GM19468 (cell line): Measurements from ENCODE around the gene VAT1L.

Experiments used
- ATAC-seq: cut with Tn5 transposase; IDR thresholded peaks from one replicate; pipeline ENCODE4 v1.9.1; 2021; ENCODE audit warnings: mild to moderate bottlenecking, moderate library complexity, moderate number of reproducible peaks; ENCODE audit not compliant: unreplicated experiment; ENCODE audit errors: extremely low read depth

VAT1L gene

DNA sequence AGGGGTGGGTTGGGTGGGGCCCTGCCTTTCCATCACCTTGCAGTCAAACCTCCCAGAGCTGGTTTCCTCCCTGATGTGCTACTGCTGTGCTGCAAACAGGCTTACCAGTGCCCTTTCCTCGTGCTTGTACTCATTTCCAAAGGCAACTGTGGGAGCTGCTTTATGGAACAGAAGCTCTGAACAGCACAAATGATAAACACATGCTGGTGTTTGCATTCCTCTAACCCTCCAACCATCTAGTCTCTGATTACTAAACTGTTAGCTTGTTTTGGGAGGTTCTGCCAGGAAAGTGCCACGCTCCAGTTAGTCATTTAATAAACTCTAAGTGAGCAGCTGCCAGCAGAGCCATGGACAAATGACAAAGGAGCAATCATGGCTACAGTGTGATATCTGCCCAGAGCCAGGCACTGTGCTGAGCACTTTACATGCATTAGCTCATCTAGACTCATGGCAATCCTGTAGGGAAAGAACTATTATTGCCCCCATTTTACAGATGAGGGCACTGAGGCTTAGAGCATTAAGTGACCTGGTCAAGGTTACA lies 110.4 kb downstream of the VAT1L start:
- no peak for ATAC-seq

DNA sequence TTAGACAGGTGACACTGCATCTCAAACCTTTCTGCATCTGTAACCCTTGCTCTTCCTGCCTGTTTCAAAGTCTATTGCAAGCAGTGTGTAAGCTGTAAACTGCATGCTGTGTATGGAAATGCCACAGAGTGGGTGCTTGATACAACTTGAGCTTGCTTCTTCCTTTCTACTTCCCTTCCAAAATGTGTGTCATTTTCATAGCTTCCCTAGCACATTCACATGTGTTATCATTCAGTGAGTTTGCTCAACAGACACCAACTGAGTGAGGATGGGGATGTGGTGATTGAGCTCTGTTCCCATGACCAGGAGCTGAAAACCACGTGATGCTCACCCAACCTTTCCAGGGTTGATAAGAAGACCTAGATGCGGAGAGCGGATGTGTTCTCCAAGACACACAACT lies 111.1 kb downstream of the VAT1L start:
- ATAC-seq: no peak

DNA sequence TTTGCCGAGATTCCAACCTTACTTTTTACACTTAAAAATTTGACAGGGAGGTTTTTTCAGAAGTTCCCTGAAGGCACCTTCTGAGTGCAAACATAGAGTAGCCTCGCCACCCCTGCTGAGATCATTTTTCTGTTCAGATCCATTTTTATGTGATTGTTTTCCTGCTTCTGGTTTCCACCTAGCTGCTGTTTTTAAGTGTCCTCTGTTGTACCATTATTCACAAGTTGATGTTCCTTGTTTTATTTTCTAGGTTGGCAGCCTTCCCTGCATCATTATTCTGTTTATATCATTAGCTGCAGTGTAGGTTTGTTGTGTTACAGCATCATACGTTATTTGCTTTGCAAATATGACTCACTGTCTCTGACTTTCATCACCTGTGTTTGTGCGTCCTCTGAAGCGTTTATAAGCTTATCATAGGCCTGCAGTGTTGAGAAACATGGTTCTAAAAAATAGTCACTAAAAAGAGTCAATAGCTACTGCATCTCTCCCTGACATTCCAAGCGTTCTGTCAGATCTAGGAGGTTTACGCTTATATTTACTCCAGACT lies 117.1 kb downstream of the VAT1L start:
- no peak for ATAC-seq

DNA sequence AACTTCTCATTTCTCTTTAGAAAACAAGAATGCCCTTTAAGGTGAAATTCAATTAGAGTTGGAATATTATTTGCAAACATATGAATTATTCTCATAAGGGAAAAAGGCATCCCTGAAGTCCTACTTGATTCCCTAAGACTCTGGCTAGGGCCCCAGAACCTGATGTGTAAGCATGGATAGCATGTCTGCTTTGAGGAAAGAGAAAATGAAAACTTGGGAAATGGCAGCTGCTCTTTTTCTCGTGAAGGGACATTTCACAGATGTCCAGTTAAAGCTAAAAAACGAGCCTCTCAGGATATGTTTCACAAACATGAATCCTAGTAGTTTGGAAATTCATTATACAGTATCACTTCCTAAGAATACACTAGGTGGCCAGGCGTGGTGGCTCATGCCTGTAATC lies 121.7 kb downstream of the VAT1L start:
- ATAC-seq: no peak

DNA sequence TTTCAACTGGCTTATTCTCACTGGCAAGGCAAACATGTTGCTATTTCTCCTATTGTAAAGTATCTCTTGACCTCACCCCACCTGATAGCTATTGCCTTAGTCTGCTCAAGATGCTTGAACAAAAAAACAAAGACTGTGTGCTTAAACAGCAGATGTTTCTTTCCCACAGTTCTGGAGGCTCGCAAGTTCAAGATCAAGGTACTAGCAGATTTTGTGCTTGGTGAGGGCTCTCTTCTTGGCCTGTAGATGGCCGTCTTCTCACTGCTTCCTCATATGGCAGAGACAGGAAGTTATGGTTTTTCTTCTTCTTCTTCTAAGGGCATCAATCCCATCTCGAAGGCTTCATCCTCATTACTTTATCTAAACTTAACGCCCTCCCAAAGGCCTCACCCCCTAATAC lies 124.3 kb downstream of the VAT1L start:
- ATAC-seq: no peak

DNA sequence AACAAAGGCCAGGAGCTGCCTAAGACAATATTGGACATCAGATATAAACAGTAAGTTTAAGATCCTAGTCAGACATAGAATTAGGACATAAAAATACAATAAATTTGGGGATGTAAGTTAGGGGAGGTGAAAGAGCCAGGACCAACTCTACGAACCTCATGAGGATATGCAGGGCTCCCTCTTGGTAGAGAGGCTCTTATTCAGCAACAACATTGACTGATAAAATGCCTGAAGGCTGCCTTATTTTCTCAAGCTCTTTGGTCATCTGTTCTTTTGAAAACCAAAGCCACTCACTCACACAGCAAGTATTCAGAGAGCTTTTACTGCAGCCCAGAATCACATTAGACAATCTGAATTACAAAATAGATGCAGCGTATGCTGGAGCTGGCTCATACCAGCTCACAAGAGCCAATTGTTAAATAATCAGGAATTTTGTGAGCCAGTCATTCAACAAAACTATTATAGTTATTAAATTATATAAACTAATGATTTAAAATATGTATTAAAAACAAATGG lies 125.4 kb downstream of the VAT1L start:
- ATAC-seq: no peak

DNA sequence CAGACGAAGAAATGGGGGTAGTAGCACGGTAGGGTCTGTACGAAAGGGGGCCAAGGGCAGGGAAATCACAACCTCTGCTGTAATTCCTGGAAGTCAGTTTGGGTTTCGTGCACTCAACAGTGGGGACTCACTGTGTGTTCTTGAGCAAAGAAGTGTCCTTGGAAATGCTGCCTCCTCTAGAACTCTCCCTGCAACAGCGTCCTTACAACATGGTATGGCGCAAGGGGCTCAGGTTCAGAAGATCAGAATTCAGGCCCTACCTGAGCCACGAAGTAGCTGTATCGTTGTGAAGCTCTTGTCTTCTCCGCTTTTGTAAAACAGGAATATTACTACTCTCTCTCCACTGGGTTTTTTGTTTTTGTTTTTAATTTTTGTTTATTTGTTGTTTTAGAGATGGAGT lies 127.7 kb downstream of the VAT1L start:
- ATAC-seq: no peak

DNA sequence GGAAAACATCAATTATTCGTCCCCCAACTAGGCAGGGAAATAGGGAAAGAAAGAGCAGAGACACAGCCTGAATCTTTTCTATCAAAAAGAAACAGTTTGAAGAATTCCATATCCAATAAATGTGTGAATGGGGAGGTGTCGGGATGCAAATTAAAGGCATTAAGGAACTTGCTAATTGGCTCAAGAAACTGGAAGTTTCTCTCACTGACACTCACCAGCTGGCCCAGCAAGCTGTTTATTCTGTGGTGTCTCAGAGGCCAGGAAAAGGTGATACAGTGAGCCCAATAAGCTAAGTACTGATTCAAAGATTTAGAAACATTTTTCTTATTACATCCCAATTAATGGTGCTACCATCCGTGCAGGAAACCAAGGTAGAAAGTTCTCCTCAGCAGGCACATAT lies 129.6 kb downstream of the VAT1L start:
- ATAC-seq: no peak

DNA sequence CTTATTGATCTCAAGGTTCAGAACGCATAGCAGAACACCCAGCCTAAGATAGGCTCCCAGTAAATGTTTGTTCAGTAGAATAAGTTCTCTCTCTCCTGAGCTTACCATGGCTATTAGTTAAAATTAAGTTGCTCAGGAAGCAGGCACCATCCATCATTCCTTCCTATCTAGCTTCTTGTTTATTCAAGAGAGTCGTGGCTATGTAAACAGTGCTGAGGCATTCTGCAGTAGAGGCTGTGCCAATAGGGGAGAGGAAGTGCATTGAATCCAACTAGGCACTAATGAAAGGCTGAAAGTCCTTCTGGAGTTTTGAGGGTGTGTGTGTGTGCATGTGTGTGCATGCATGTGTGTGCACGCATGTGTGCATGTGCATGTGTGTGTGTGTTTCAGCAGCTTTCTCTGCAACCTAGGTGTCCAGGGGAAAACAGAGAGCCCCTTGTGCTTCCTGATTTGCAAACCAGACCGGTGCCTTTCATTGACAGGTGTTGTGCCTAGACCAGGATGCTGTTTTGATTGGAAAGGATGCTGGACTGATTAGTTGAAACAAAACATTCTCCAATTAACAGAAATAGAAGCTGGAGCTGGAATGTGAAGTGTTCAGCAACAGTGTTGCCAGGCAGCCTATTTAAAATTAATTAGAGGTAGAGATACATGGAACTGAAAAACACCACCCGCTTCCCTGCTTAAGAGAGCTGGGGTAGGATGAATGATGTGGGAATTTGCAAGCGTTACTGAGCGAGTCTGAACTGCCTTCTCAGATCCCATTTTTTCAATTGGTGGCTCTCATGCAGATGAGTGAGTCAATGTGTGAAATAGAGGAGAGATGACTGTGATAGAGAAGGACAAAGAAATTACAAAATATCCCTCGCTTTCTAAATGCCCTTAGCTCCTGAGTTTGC lies 130.7 kb downstream of the VAT1L start:
- no peak for ATAC-seq

DNA sequence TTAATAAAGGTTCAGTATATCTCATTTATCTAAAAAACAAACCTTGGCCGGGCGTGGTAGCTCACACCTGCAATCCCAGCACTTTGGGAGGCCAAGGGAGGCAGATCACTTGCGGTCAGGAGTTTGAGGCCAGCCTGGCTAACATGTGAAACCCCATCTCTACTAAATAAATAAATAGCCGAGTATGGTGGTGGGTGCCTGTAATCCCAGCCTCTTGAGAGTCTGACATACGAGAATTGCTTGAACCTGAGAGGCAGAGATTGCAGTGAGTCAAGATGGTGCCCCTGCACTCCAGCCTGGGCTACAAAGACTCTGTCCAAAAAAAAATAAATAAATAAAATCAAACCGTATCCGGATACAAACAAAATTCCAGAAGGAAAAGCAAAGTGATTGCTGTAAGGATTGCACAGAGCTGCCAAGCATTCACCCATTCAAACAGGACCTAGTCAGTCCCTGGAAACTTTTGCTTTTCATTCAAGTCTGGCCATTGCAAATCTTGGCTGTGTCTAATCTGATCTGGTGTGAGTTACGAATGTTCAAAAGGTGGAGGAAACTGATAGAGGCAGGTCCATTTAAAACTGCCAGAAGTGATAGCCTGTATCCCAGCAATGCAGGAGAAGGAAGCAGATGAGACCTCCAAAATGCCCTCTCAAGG lies 131.5 kb downstream of the VAT1L start:
- no peak for ATAC-seq

DNA sequence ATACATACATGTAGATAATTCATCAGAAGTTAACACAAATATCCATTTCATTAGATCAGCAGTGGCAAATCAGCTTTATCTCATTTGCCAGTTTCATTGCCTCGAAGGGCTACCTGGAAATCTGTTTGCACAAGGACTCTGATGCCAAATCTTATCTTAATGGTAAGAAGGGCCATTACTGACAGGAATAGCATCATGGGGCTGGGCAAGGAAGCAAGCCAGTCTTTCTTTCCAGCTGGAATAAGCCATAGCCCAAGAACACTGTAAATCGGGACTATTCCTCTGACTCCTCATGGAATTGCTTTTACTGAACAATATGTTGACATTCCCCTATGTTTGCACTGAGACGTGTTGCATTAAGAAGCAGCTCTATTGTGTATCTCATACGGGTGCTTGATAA lies 132.6 kb downstream of the VAT1L start:
- ATAC-seq: no peak

DNA sequence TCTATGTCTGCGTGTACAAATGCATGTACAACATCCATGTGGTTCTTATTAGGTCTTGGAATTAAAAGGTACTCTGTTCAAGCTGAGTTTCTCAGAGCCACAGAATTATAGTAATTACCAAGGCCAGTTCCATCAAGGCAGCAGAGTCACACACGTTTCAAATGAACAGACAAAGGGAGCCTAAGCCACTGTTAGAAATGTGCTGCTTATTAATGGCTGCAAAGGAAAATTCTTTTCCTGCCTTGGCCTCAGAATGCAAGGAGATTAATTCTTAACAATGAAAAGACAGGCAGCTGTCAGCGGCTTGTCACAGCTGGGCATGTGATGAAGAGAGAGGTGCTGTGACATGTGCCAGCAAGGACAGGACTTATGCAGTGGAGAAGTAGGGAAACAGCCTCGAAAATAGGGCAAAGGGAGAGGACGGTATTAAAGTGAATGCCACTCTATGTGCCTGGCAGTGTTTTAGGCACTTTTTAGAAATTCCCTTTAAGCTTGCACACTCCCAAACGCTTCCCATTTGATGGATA lies 133.9 kb downstream of the VAT1L start:
- no peak for ATAC-seq

DNA sequence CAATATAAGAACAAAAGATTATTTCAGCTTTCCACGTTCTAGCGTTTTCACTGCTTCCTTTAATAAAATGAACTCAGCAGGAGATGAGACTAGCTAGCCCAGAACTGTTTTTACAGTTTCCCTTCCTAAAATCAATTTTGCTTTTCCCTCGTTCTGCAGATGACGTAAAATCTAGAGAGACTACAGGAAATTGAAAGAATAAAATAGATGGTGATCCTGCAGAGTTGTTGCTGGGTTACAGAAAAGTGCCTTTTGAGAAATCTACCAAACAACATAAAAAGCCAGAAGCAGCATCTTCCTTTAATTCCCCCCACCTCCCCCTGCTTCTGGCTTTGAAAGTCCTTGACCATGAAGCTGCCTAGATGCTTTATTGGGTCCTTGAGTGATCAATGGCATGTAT lies 137.2 kb downstream of the VAT1L start:
- ATAC-seq: no peak

DNA sequence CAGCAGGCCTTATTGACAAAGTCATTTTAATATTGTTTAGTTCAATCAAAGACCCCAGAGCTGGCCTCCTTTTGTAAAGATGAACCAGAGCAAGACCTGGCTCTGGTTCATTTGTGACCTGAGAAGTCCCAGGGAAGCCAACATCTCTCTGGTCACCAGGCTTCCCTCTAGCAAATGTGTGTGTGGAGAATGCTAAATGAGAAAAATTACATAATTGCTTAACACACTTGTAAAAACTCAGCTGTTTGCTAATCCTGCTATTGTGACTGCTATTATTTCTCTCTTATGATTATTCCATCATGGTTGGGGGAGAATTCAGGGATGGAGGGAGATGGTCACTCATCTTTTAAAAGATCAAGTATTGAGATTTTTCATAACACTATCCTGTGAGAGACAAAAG lies 139.7 kb downstream of the VAT1L start:
- ATAC-seq: no peak

DNA sequence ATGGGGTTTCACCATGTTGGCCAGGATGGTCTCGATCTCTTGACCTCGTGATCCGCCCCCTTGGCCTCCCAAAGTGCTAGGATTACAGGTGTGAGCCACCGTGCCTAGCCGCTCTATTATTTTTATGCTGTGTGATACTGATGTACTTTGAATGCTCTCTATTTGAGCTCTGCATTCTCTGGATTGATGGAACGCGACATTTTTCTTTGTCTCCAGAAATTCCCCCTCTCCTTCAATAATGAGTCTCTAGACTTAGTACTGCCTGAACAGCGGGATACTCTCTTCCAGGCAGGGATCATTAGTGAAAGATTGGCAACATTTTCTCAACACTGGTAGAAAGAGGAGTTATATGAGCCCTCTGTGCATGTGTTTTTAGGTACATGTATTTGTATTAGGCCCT lies 140.6 kb downstream of the VAT1L start:
- ATAC-seq: no peak

DNA sequence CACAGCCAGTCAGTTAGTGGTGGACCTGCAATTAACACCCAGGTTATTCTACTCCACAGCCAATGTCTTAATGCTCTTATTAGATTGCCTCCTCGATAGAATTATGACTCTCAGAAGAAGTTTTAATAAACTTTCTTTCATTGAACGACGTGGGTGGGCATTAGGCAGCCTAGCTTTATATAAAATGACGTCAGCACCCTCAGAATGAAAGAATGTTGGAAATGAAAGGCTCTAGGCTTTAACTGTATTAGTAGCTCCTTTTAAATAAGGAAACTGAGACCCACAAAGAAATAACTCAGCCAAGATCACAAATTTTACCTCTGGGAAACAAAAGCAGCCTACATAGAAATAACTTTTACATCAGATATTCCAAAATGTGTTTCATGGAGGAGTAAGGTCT lies 142.7 kb downstream of the VAT1L start:
- ATAC-seq: no peak

DNA sequence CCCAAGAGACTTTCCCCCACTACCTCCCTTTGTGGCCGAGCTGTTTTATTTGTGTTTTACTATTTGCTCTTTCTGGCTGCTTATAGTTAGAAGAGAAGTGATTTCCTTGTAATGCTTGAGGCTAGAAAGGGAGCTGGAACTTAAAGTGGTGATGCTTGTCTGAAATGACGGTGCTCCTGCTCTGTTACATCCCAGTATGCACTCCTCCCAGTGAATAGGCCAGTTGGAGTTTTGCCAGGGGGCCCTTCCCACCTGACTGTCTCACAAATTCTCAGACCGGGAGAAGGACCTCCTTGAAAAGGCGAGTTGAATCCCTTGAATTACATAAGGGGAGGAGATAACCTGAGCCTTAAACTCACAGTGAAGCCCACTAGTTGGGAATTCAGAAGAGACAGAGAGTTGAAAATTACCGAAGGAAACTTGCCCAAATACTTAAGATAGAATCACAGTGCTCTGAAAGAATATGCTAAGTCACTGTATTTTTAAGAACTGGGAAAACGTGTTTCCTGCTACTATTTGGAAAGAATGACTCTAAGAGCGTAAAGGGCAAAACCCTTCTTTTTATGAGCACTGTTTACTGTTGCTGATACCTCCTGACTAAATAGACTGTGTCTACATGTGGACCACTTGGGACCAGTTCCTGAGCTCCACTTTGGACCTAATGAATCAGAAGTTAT lies 149.2 kb downstream of the VAT1L start:
- ATAC-seq: no peak

DNA sequence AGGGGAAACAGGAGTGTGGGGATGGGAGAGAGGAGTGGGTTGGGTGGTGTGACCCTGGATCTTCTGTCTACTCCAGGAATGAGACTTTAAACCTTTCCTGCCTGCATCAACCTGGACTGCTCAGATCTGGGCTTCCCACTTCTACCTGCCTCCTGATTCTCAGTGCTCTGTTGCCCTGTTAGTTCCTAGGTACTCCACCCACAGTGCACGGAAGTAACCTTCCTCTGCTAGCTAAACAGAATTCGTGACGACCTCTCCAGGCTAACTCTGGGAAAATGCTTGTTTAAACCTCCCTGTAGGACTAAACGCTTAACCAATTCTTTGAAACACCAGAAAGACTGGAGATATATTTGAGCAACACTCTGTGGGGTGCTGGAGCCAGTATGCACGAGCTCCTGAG lies 150.5 kb downstream of the VAT1L start:
- ATAC-seq: no peak

DNA sequence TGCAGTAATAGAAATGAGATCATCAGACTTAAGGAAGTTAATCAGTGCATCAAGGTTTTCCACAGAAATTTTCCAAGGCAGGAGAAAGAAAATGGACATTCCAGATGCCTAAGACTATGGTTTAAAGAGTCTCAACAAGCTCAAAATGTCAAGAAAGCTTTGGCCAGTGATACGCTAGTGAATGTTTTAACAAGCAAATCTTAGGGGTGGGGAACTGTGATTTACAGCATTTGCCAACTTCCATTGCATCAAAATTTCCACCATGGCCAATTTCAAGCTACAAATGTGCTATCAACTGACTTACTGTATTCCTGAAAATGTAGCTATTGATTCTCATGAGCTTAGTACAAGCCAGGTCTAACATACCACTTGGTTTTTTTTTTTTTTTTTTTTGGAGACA lies 151.6 kb downstream of the VAT1L start:
- ATAC-seq: no peak

DNA sequence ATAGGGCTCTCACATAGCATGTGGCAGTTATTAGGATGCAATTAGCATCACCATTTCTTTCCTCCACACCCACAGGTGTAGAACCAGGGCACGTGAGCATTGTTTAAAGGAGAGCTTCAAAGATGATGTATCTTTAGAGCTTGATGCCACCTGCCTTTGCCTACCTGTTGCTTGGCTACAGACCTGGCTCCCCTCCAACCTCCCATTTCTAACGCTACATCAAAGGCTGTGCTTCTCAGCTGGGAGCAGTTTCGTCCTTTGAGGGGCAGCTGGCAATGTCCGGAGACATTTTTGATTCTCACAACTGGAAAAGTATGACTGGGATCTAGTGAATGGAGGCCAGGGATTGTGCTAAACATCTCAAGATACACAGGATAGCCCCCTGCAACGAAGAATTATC lies 155.4 kb downstream of the VAT1L start:
- no peak for ATAC-seq
